Thyroid gland (tissue), 4 donors: ENCODE data around the gene DDI1.

ENCODE experiments used
- CTCF ChIP-seq, 6 experiments: fragments of 200-600 bp in 3 of 6; fragments of 450-650 bp in 3 of 6; sonication (generic) in 3 of 6; IDR thresholded peaks; one replicate each; pipeline ENCODE4 v1.5.1; 2016 to 2019; ENCODE audit warnings: antibody characterized with exemption in 6 of 6, mild to moderate bottlenecking in 2 of 6, inconsistent platforms in 1 of 6, moderate library complexity in 1 of 6
- POLR2A ChIP-seq, 2 donors: fragments of 450-650 bp; IDR thresholded peaks; one replicate each; pipeline ENCODE4 v1.6.1; 2017; ENCODE audit warnings: antibody characterized with exemption in 2 of 2, mild to moderate bottlenecking in 2 of 2, moderate library complexity in 1 of 2

GRCh38 chr11:103987629-103988594 lies 48.5 kb upstream of the DDI1 start:
- no peak for TF ChIP-seq CTCF (IDR thresholded peaks at IDR 0.05)
- TF ChIP-seq POLR2A (IDR thresholded peaks at IDR 0.05) = no peak
